HG03175 (cell line): ENCODE data around the gene SSX1.
"Not testable (repeated sequence)": the region's sequence is repeated elsewhere in the genome, so short reads cannot be mapped to it uniquely, and the experiment has no call there.

ENCODE experiments used
- ATAC-seq: cut with Tn5 transposase; IDR thresholded peaks from one replicate; pipeline ENCODE4 v1.9.1; 2021; ENCODE audit warnings: mild to moderate bottlenecking, moderate library complexity; ENCODE audit not compliant: unreplicated experiment

Gene SSX1

GRCh38 chrX:48255062-48255796 lies at the start of gene SSX1:
TSS of gene SSX1 (plus strand) at chrX:48255392. CDS start at chrX:48257242, 1,850 bp downstream.
- ATAC-seq: not testable (repeated sequence)

GRCh38 chrX:48214341-48214740 lies 40.9 kb upstream of the SSX1 start:
- not testable (repeated sequence) for ATAC-seq

- not testable (repeated sequence) for ATAC-seq
Observed at GRCh38 chrX:48224196-48224595, 31.0 kb upstream of the SSX1 start.

- ATAC-seq: not testable (repeated sequence)
Observed at GRCh38 chrX:48252945-48253344, 2.2 kb upstream of the SSX1 start.

- ATAC-seq: not testable (repeated sequence)
Observed at GRCh38 chrX:48274365-48274764, 19.2 kb downstream of the SSX1 start.

GRCh38 chrX:48278958-48279357 lies 23.8 kb downstream of the SSX1 start:
- no peak for ATAC-seq

- ATAC-seq: not testable (repeated sequence)
Observed at GRCh38 chrX:48280729-48281128, 25.5 kb downstream of the SSX1 start.

GRCh38 chrX:48306175-48306574 lies 51.0 kb downstream of the SSX1 start:
- ATAC-seq: no peak

GRCh38 chrX:48313996-48314395 lies 58.8 kb downstream of the SSX1 start:
- ATAC-seq: not testable (repeated sequence)
